SH-SY5Y (cell line): Measurements from ENCODE around the gene ZNF70.

Experiments used
- GATA2 ChIP-seq: IDR thresholded peaks from 2 replicates; pipeline ENCODE4 v1.6.1; 2011; ENCODE audit warnings: mild to moderate bottlenecking, low read depth, low read length
- GATA3 ChIP-seq: IDR thresholded peaks from 2 replicates; pipeline ENCODE4 v1.6.1; 2011; ENCODE audit warnings: low read depth, mild to moderate bottlenecking, low read length, moderate library complexity

GRCh38 chr22:23722160-23722559 lies 28.8 kb downstream of the ZNF70 start:
- TF ChIP-seq GATA3 = no peak
- TF ChIP-seq GATA2 = no peak
